AG10803 (cell line): ENCODE measurements around the gene TMEM201.

Experiments
- DNase-seq: peaks from one replicate; pipeline ENCODE4 v3.0.0; 2010; ENCODE audit warnings: low read depth
- H3K4me3 ChIP-seq: 2 replicates; pipeline ENCODE4 v1.5.1; 2011; ENCODE audit warnings: mild to moderate bottlenecking, low read length, control low read depth
- CTCF ChIP-seq: conservative IDR thresholded peaks from 2 replicates; pipeline ENCODE4 v1.5.1; 2011; ENCODE audit warnings: mild to moderate bottlenecking, low read length, control low read depth, inconsistent platforms

Gene TMEM201

DNA sequence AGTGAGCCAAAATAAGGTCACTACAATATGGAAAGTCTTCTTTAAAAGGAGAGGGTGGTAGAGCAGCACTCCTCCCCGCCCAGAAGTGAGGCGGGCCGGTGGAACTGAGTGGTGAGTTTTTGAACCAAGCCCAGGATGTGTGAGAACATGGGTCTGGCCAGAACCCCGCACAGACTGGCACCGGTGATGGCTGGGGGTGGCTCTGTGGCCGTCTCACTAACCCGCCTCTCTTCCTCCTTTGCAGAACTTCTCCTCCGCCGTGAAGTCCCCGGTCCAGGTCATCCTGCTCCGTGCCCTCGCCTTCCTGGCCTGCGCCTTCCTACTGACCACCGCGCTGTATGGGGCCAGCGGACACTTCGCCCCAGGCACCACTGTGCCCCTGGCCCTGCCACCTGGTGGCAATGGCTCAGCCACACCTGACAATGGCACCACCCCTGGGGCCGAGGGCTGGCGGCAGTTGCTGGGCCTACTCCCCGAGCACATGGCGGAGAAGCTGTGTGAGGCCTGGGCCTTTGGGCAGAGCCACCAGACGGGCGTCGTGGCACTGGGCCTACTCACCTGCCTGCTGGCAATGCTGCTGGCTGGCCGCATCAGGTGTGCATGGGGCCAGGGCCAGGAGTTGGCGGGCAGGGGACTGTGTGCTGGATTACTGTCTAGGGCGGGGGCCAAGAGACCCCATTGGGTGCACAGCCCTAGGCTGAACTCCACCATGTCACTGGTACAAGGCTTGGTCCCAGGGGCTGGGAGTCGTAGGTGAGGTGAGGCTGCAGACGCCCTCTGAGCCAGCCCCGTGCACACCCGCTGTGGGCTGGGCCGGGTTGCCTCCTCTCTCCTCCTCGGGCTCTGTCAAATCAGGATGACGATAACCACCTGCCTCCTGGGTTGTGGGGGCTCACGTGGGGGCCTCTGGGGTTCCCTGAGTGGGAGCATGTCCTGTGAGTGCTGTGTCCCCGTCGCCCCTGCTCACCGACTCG lies 12.4 kb downstream of the TMEM201 start:
- DNase-seq = no peak
- H3K4me3 ChIP-seq = no peak overlapping the region
- TF ChIP-seq CTCF = no peak

DNA sequence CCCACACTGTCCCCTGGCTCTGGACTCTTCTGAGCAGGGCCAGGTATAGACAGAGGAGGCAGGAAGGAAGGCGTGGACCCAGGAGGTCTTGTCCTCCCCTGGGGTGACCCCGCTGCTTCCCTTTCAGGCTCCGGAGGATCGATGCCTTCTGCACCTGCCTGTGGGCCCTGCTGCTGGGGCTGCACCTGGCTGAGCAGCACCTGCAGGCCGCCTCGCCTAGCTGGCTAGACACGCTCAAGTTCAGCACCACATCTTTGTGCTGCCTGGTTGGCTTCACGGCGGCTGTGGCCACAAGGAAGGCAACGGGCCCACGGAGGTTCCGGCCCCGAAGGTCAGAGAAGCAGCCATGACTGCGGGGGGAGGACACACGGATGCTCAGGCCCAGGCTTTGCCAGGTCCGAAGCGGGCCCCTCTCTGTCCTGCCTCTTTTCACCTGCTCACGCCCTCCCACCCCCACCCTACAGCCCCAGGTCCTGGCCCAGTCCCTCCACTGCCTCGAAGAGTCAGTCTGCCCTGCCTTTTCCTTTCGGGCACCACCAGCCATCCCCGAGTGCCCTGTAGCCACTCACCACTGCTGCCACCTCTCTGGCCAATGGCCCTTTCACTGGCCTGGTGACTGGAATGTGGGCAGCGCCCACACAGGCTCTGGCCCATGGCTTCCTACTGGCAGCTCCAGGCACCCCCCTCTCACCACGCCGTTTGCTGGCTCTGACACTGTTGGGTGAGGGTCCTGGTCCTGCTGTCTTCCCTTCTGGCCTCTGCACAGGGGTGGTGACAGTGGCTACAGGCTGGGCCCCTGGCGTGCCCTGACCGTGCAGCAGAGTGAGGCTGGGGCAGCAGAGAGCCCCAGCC lies 13.5 kb downstream of the TMEM201 start:
- TF ChIP-seq CTCF = no peak
- H3K4me3 ChIP-seq = no peak overlapping the region
- DNase-seq = no peak

GRCh38 chr1:9602794-9603167 lies 14.1 kb downstream of the TMEM201 start:
- TF ChIP-seq CTCF = no peak
- no peak overlapping the region for H3K4me3 ChIP-seq
- no peak for DNase-seq

- TF ChIP-seq CTCF = no peak
- DNase-seq = no peak
- H3K4me3 ChIP-seq = no peak overlapping the region
Measured at GRCh38 chr1:9603307-9603706, 14.6 kb downstream of the TMEM201 start.

DNA sequence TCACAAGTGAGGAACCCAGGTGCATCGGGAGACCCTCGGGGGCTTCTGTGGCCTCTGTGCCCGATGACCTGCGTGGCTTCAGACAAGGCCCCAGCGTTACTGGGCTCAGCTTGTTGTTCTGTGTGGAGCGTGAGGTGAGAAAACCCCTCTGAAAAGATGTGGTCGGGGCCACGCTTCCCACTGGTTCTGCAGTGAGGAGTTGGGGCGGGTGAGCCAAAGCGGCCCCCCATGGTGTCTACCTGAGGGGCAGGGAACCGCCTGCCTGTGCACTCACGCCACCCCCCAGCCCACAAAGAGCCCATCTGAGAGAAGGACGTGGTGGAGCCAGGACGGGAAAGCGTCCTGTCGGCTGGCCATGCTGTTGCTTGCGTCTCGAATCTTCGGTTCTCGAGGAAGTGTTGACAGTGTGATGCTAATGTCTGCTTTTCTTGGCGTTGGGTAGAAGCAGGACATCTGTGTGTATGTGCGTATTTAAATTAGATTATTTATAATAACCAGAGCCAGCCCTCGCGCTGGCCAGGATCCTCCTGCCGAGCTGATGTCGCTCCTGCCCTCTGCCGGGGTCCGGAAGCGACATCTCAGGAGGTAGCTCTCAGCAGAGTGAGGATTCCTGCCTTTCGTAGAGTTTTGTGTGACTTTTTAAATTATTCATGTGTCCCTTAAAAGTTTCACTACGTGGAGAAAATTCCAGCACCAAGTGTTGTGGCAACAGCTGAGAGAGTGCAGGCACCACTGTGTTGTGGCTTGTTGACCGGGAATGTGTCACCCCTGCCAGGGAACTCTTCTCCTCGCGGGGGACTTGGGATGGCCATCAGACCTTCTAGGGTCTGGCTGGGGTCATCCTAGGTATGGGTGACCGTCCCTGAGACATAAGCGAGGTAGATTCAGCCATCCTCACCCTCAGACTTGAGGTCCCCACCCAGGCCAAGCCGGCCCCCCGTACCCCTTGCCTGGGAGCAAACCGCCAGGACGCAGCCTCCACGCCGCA lies 15.3 kb downstream of the TMEM201 start:
- no peak for TF ChIP-seq CTCF
- DNase-seq = no peak
- no peak overlapping the region for H3K4me3 ChIP-seq

GRCh38 chr1:9604836-9605235 lies 16.1 kb downstream of the TMEM201 start:
- TF ChIP-seq CTCF = no peak
- H3K4me3 ChIP-seq = no peak overlapping the region
- no peak for DNase-seq
